Fibroblast of upper back skin (primary cell): ENCODE measurements around the gene ZNF90.
"Not testable (repeated sequence)": the region's sequence is repeated elsewhere in the genome, so short reads cannot be mapped to it uniquely, and the experiment has no call there.

Experiments
- DNase-seq: peaks from one replicate; pipeline ENCODE4 v3.0.0-alpha.2; 2013

The ZNF90 gene

GRCh38 chr19:20107301-20107700 is 29.5 kb downstream of the ZNF90 start:
- DNase-seq = no peak

GRCh38 chr19:20118064-20118839 is 40.5 kb downstream of the ZNF90 start:
- not testable (repeated sequence) for DNase-seq

- DNase-seq = no peak
Observed at GRCh38 chr19:20124879-20125278, 47.1 kb downstream of the ZNF90 start.

GRCh38 chr19:20132933-20133332 is 55.1 kb downstream of the ZNF90 start:
- not testable (repeated sequence) for DNase-seq

- not testable (repeated sequence) for DNase-seq
Observed at GRCh38 chr19:20137714-20138113, 59.9 kb downstream of the ZNF90 start.

- DNase-seq = no peak
Observed at GRCh38 chr19:20151617-20152145, 73.9 kb downstream of the ZNF90 start.

GRCh38 chr19:20152506-20152905 is 74.7 kb downstream of the ZNF90 start:
- not testable (repeated sequence) for DNase-seq

- DNase-seq = no peak
Observed at GRCh38 chr19:20153281-20153680, 75.5 kb downstream of the ZNF90 start.

GRCh38 chr19:20154636-20155035 is 76.8 kb downstream of the ZNF90 start:
- DNase-seq = no peak

GRCh38 chr19:20162821-20163220 is 85.0 kb downstream of the ZNF90 start:
- DNase-seq = no peak

- DNase-seq = no peak
Observed at GRCh38 chr19:20164456-20164855, 86.7 kb downstream of the ZNF90 start.

GRCh38 chr19:20165971-20166592 is 88.3 kb downstream of the ZNF90 start:
- no peak for DNase-seq

- peak; percentile 98 for DNase-seq
Observed at GRCh38 chr19:20167020-20167644, 89.3 kb downstream of the ZNF90 start, which contains the start of gene ZNF486. Gene ZNF486 (plus strand): TSS chr19:20167214. CDS start chr19:20167331, 117 bp downstream.

GRCh38 chr19:20167651-20168122 is 89.9 kb downstream of the ZNF90 start:
- DNase-seq = peak; percentile 40
